NCI-H1048 (cell line): ENCODE data around the gene KDM5A.
"Not testable (repeated sequence)": the region's sequence is repeated elsewhere in the genome, so short reads cannot be mapped to it uniquely, and the experiment has no call there.

Source experiments
- DNase-seq: peaks from one replicate; lab custom pipeline; 2025; lab: John Stamatoyannopoulos, UW

Gene KDM5A

GRCh38 chr12:332581-333205 is 56.4 kb downstream of the KDM5A start:
- DNase-seq: no peak

- no peak for DNase-seq
These were observed 57.8 kb downstream of the KDM5A start for GRCh38 chr12:331287-331686.

GRCh38 chr12:325906-326305 is 63.2 kb downstream of the KDM5A start:
- DNase-seq: no peak

DNA sequence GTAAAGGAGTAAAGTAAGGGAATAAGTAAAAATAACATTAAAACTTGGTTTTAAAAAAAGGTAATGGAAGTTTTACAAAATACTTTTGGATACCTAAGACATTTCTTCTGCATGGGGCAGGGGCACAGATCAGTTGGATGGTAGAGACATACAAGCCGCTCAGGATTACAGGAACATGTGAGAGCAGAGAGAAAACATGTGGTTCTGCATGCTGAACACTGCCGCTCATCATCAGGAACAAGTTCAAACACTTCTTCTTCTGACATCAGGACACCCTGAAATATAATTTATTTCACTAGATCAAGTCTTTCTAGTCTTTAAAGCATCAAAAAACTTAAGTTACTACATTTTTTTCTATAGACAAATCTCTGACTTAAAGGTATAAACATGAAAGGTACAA is 65.6 kb downstream of the KDM5A start:
- no peak for DNase-seq

DNA sequence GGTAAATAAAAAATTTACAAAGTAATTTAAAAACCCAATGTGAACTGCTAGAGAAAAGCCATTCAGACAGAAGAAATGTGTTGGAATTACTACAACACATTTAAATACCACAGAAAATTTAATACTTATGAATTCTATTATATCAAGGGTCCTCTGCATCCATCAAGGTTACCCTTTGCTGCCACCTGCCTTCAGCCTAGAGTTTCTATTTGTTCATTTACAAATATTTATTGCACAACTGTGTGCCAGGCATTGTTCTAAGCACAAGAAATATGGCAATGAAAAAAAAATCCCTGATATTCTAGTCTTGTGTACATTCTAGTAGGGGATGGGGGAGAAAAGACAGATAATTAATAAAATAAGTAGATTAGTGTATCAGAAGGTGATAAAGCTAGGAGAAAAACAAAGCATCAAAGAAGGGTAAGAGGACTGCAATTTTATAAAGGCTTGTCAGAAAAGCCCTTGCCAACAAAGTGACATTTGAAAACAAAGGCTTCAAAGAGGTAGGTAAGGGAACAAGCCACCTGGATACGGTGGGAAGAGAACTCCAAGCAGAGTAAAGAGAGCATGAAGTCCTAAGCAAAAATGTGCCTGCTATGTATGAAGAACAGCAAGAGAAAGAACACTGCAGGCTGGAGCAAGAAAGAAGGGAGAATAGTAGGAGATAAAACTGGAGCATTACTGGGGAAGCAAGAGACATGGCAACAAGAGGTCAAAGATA is 67.4 kb downstream of the KDM5A start:
- no peak for DNase-seq

DNA sequence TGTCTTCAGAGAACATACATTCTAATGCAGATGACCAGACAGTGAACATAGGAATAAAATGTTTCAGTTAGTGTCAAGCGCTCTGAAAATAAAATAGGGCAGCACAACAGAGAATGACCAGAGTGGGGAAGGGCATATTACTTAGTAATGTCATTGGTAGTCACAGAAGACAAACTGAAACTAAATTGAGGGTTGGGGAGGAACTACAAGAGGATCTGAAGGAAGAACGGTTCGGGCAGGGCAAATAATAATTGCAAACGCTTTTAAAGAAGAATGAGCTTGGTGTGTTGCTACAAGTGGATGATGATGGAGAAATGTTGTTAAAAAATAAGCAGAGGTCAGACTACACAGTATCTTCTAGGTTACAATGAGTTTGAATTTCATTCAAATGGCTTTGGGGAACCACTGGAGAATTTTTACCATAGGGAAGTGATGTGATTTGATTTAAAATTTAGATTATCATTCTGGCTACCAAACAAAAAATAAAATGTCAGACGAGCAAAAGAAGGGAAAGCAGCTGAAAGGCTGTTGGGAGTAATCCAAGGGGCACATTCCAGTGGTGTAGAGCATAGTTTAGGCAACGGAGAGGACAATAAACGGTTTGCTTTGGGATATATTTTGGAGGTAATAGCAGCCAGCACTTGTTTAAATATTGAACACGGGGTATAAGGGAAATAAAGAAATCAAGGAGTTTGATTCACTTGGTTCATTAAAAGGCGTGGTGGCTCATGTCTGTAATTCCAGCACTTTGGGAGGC is 70.2 kb downstream of the KDM5A start:
- DNase-seq: no peak

DNA sequence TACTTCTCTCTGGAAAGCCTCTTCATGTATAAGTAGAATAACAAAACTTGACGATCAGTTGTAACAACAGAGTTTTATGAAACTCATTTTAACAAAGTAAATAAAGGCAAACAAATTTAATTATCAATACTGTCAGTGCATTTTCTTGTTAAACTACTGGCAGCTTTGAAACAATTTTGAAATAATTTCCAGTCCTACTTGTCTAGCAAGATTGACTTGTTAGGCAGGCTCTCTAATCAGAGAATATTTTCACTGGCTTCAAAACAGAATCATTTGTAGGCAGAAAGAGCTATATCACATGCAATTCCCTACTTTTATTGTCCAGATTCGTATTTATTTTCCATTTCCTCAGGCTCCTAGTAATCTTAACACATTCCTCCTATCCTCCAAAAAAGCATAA is 80.6 kb downstream of the KDM5A start:
- DNase-seq: no peak

DNA sequence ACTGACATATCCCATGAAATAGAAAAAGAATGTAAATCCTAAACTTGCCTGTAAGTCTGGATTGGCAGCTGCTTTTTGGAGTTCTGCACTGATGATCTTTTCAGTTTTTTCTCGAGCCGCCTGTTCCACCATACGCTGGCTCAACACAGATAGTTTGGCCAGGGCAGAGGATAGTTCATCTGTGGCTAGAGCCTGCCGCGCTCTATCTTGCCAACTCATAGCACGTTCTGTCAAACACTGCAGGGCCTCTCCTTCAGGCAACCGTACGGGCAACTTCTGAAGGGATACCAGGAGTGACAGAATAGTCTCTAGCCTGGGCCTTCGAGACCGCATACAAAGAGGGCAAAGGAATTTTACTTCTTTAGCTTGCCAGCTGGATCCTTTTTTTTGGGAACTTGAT is 81.7 kb downstream of the KDM5A start:
- DNase-seq: no peak

DNA sequence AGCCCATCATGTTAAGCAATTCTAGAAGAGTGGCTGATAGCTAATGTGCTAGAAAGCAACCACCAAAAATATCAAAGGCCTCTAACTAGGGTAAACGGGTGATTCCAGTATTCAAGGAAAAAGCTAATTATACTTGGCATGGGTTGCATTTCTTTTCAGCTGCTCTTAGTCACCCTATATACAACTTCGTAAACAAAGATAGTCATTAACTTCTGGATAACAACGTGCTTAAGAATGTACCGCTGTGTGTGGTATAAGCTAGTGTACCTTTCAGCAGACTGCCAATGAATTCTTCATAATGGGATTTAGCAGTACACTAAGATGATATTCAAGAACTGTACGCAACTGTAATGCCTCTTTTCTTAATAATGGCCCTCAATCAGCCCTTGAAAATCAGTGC is 84.3 kb downstream of the KDM5A start:
- DNase-seq: no peak

DNA sequence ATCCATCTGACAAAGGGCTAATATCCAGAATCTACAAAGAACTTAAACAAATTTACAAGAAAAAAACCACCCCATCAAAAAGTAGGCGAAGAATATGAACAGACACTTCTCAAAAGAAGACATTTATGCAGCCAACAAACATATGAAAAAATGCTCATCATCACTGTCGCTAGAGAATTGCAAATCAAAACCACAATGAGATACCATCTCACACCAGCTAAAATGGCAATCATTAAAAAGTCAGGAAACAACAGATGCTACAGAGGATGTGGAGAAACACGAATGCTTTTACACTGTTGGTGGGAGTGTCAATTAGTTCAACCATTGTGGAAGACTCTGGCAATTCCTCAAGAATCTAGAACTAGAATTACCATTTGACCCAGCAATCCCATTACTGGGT is 86.4 kb downstream of the KDM5A start:
- DNase-seq: not testable (repeated sequence)

DNA sequence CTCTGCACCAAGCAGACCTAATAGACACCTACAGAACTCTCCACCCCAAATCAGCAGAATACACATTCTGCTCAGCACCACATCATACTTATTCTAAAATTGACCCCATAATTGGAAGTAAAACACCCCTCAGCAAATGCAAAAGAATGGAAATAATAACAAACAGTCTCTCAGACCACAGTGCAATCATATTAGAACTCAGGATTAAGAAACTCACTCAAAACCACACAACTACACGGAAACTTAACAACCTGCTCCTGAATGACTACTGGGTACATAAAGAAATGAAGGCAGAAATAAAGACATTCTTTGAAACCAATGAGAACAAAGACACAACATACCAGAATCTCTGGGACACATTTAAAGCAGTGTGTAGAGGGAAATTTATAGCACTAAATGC is 89.0 kb downstream of the KDM5A start:
- DNase-seq: not testable (repeated sequence)

DNA sequence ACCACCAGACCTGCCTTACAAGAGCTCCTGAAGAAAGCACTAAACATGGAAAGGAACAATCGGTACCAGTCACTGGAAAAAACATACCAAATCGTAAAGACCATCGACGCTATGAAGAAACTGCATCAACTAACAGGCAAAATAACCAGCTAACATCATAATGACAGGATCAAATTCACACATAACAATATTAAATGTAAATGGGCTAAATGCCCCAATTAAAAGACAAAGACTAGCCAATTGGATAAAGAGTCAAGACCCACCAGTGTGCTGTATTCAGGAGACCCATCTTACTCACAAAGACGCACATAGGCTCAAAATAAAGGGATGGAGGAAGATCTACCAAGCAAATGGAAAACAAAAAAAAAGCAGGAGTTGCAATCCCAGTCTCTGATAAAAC is 89.6 kb downstream of the KDM5A start:
- not testable (repeated sequence) for DNase-seq

- not testable (repeated sequence) for DNase-seq
These were observed 91.1 kb downstream of the KDM5A start for GRCh38 chr12:298059-298458.

- DNase-seq: no peak
These were observed 94.0 kb downstream of the KDM5A start for GRCh38 chr12:295132-295531.

DNA sequence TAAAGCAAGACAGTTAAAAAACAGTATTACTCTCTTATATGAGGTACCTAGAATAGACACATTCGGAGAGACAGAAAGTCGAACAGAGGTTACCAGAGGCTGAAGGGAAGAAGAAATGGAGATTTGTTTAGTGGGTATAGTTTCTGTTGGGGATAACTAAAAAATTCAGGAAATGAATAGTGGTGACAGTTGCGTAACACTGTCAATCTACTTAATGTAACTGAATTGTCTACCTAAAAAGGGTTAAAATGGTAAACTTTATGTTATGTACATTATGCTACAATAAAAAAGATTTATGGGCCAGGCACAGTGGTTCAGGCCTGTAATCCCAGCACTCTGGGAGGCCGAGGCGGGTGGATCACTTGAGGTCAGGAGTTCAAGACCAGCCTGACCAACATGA is 95.9 kb downstream of the KDM5A start:
- no peak for DNase-seq

- DNase-seq: no peak
These were observed 96.9 kb downstream of the KDM5A start for GRCh38 chr12:292186-292585.

GRCh38 chr12:291153-291723 is 97.9 kb downstream of the KDM5A start:
- no peak for DNase-seq

GRCh38 chr12:288687-289086 is 100.4 kb downstream of the KDM5A start:
- no peak for DNase-seq

DNA sequence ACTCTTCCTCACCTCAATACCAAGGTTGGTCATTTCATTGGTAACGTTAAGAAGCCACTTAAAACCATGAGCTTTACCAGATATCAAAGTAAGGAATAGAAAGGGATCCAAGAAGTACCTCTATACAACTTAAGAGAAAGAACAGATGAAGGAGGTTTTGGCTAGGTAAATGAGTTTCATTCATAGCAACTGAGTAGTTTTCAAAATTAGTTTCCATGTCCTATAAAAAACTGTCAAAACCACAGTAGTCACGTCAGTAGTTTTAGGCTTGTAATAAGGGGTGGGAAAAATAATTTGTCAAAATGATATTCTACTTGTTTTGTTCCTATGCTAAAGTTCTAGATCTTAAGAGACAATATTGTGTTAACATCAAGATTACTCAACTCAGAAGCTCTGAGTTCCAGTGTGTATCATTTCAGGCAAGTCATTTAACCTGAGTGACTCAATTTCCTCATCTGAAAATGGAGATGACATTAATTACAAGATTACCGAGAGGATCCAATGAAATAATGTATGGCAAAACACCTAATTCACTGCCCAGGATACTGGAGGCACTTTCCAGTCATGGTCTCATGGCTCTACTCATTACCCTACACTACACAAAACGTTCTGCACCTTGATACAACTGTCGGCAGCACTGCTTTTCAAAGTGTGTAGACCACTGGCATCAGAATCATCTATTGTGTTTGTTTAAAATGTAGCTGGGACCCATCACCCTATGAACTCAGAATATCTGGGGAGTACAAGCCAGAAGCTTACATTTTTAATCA is 102.4 kb downstream of the KDM5A start:
- DNase-seq: no peak

- DNase-seq: no peak
These were observed 111.1 kb downstream of the KDM5A start for GRCh38 chr12:278046-278445.

DNA sequence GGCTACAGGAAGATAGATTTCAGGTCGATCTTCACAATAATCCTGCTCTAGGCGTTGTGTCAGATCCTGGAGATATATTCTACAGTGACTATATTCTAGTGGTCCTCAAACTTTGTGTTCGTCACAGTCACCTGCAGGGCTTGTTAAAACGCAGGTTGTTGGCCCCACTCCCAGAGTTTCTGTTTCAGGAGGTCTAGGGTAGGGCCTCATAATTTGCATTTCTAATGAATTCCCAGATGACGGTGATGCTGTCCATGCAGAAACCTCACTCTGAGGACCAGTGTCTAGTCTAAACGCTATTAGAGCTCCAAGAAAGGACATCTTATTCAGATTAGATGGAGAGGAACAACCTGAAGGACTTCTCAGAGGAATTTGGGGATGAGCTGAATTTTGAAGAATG is 113.3 kb downstream of the KDM5A start:
- DNase-seq: no peak

DNA sequence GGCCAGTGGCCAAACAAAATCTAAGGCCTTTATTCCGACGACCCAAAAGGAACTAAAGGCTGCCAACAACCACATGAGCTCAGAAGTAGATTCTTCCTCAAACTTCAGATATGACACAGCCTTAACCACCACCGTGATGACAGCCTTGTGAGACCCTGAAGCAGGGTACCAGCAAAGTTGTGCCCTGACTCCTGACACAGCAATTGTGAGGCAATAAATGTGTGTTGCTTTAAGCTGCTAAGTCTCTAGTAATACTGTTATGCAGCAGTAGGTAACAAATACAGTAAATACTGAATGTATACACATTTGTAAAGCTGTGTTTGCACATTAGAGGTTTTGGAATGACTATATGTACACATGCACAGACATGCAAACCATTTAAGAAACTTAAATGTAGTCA is 115.7 kb downstream of the KDM5A start:
- DNase-seq: no peak
